Transverse colon (tissue), 4 donors: Measurements from ENCODE around the gene FAM13A.

Source experiments
- CTCF ChIP-seq, 5 experiments: fragments of 200-600 bp in 3 of 5; fragments of 450-650 bp in 2 of 5; sonication (generic) in 3 of 5; IDR thresholded peaks; 1 replicate in 2 of 5; 2 replicates in 3 of 5; pipeline ENCODE4 v1.5.1; 2016 to 2017; ENCODE audit warnings: antibody characterized with exemption in 5 of 5, inconsistent platforms in 3 of 5, mild to moderate bottlenecking in 2 of 5, moderate library complexity in 1 of 5
- EP300 ChIP-seq: sonication (generic); formaldehyde crosslinking; IDR thresholded peaks from one replicate; pipeline ENCODE4 v1.6.1; 2017; ENCODE audit warnings: antibody characterized with exemption, low read depth
- POLR2A ChIP-seq: fragments of 450-650 bp; IDR thresholded peaks from one replicate; pipeline ENCODE4 v1.6.1; 2016; ENCODE audit warnings: antibody characterized with exemption, mild to moderate bottlenecking, moderate library complexity
- POLR2AphosphoS5 ChIP-seq, 3 donors: sonication (generic); formaldehyde crosslinking; IDR thresholded peaks; one replicate each; pipeline ENCODE4 v1.6.1; 2016; ENCODE audit warnings: antibody characterized with exemption in 3 of 3

GRCh38 chr4:88759039-88759894 lies 297.7 kb downstream of the FAM13A start:
- TF ChIP-seq CTCF (IDR thresholded peaks at IDR 0.05) (no peak), POLR2AphosphoS5 (IDR thresholded peaks at IDR 0.05) (no peak), EP300 (no peak), POLR2A (no peak)
